Left cardiac atrium (tissue), 4 donors: ENCODE data around the gene PIK3R2. TPM values are rescaled to one million over a fixed set of nuclear protein-coding genes. Genes with fewer than 3 reads are reported as not detected.
A peak's percentile ranks its signal among the peaks of the same experiment; 100 is the strongest.
"Not testable (repeated sequence)": the region's sequence is repeated elsewhere in the genome, so short reads cannot be mapped to it uniquely, and the experiment has no call there.

ENCODE experiments used
- ATAC-seq, 2 donors: fragments of 200-7000 bp; cut with Tn5 transposase; one replicate each; pipeline ENCODE4 v1.9.1; 2020; ENCODE audit warnings: mild to moderate bottlenecking in 2 of 2, moderate library complexity in 2 of 2
- DNase-seq: peaks from one replicate; pipeline ENCODE4 v3.0.0-alpha.2; 2020
- intact Hi-C, 2 donors: fragments of 100-400 bp; cut with DNase I; formaldehyde crosslinking; loops; one replicate each; pipeline versions ENCODE4 v1.14.1 to v1.15.1; 2022 to 2023
- total RNA-seq, 2 donors: library from RNA; stranded (reverse); fragmentation: NEBNext Ultra II Directional; extraction: Animal tissue kit (Norgen Biotek cat#: 25700); gene quantifications; one replicate each; pipeline ENCODE4 v1.2.1, GENCODE V29; 2021
- donor health status: DM: no; HTN: yes; CAD: no.
- donor health status: DM: no; HTN: yes; CAD: no; lungs with severe emphysema.
- donor health status: DM: yes; HTN: yes; CAD: no.
- donor health status: Dilated cardiomyopathy.

PIK3R2 gene
- total RNA-seq, 2 donors from 2014 or later = 22.1 to 24.5 TPM

DNA sequence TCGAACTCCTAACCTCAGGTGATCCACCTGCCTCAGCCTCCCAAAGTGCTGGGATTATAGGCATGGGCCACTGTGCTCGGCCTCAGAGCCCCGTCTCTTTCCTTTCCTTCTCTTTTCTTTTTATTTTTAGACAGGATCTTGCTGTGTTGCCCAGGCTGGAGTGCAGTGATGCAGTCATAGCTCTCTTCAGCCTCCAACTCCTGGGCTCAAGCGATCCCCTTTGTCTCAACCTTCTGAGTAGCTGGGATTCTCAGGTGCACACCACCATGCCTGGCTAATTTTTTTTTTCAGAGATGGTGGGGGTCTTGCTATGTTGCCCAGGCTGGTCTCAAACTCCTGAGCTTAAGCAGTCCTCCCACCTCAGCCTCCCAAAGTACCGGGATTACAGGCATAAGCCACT is 56.9 kb downstream of the PIK3R2 start:
- not testable (repeated sequence) for ATAC-seq, DNase-seq
- intact Hi-C loops = loop anchor here (5.0 to 10.0 kb wide), 2 partner anchors 42 to 205 kb away; partner anchors contain the start of gene SSBP4 (in 1 of the 2)

DNA sequence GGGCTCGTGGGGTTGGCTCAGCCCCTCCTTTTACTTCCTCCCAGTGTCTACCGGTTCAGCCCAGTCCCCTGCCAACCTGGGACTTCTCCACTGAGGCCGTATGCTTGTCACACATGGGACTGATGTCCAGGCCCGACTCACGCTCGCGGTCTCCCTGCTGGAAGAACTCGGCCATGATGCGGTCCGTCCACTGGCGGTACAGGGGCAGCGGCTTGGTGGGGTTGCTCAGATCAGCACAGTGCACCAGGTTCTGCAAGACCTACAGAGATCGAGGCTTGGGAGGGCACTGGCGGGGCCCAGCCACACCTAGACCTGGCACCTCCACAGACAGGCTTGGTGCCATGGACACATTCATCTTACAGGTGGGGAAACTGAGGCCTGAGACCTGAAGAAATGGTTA is 58.7 kb downstream of the PIK3R2 start:
- ATAC-seq (no peak), DNase-seq (no peak)
- intact Hi-C loops = loop anchor here in 1 of 2 donors (5.0 kb wide), 1 partner anchor 41 kb away; no protein-coding TSS in a partner anchor

DNA sequence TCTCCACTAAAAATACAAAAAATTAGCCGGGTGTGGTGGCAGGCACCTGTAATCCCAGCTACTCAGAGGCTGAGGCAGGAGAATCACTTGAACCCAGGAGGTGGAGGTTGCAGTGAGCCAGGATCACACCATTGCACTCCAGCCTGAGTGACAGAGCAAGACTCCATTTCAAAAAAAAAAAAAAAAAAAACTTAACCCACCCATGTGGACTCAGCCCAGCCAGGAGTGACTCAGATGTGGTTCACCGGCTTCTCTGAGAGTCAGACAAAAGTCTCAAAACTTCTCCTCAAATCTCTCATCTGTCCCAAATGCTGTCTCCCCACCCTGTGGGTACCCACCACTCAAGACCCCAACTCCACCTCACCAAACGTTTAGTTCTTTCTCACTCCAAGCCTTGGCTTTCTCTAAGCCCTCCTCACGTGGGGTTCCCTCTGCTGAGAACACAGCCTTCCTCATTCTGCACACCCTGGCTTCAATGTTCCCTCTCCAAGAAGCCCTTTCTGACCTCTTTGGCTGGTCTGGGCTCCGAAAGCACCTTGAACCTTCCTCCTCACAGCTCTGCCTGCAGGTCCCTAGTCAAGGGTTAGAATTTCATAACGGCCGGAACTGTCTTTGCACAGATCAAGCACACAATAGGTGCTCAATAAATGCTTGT is 61.9 kb downstream of the PIK3R2 start:
- DNase-seq = no peak
- intact Hi-C loops = loop anchor here in 1 of 2 donors (5.0 kb wide), 1 partner anchor 37 kb away; no protein-coding TSS in a partner anchor
- ATAC-seq = peak in 1 of 2 donors; percentile 30

DNA sequence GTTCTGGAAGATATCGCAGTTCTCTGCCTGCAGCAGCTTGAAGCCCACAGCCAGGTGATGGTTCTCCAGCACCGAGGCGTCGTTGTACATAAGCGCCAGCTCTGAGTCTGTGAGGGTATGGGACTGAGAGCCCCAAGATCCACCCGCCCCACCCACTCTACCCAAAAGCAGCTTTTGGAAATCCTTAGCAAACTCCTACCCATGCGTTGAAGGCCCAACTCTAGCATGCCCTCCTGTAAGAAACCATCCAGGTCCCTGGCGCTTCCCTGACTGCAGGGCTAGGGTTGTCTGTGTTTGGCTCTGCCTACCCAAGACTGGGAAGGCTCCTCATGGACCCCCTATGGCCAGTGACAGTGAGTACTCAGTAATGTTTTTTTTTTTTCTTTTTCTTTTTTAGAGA is 63.8 kb downstream of the PIK3R2 start:
- intact Hi-C loops = no loop called here
- DNase-seq = no peak
- ATAC-seq = no peak

DNA sequence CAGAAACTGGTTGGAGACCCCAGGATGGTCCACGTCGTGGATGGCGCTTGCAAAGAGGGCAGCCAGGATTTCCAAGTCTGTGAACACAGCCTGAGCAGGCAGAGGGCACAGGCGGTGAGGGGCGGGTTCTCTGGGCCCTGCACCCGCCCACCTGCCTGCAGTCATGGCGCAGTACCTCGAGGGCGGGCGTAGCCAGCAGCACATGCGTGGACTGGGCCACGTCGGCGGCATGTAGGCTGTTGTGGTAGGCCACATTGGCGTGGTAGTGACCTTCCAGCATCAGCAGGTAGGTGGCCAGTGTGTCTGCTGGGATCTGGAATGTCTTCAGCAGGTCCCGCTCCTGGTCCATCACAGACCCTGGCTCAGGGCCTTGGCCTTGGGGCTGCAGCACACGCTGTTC is 65.2 kb downstream of the PIK3R2 start:
- intact Hi-C loops = no loop called here
- ATAC-seq (no peak), DNase-seq (no peak)

DNA sequence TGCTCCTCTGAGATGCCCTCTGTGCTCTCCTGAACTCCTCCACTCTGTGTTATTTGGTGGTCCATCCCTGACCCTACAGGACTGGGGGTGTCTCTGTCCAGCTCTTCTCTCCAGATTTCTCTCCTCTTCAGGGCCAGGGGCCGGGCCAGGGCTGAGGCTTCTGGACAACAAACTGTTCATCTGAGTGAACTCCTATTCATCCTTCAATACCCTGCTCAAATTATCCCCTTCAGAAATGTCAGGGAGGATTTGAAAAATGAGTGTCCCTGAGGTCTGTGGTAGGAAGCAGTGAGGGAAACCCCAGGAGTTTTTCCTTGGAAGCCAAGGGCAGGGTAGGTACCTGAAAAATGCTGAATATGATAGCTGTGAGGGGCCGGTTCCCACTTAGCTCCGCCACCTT is 65.6 kb downstream of the PIK3R2 start:
- ATAC-seq = no peak
- DNase-seq = no peak
- intact Hi-C loops = no loop called here

Other genes with a start within 250 kb of the PIK3R2 start
- 10 to 100 TPM; 74.5 to 86.8 TPM for gene CCDC124, start 220.1 kb upstream of the PIK3R2 start, total RNA-seq
- 1 to 10 TPM; 1.7 to 1.8 TPM for gene KCNN1, start 186.1 kb upstream of the PIK3R2 start, total RNA-seq
- 10 to 100 TPM; 14.8 to 21.6 TPM for gene ARRDC2, start 145.0 kb upstream of the PIK3R2 start, total RNA-seq
- 1 to 10 TPM; 1.2 to 1.6 TPM for gene IL12RB1, start 66.2 kb upstream of the PIK3R2 start, total RNA-seq
- 1 to 10 TPM; 5.5 to 7.9 TPM for gene MAST3, start 55.4 kb upstream of the PIK3R2 start, total RNA-seq
- 10 to 100 TPM; 43.7 to 68.9 TPM for gene IFI30, start 20.6 kb downstream of the PIK3R2 start, total RNA-seq
- gene MPV17L2, start 40.1 kb downstream of the PIK3R2 start, total RNA-seq = 10 to 100 TPM in 1 of 2 donors, 1 to 10 TPM in 1; 8.7 to 13.4 TPM
- 10 to 100 TPM; 23.8 to 29.2 TPM for gene RAB3A, start 50.9 kb downstream of the PIK3R2 start, total RNA-seq
- gene PDE4C, start 73.3 kb downstream of the PIK3R2 start, total RNA-seq = under 1 TPM in 1 of 2 donors, not detected in 1; 0.55 TPM
- gene IQCN, start 121.3 kb downstream of the PIK3R2 start, total RNA-seq = 1 to 10 TPM in 1 of 2 donors, under 1 TPM in 1; 0.91 to 1.3 TPM
- 100 to 1,000 TPM; 122 to 169 TPM for gene JUND, start 128.5 kb downstream of the PIK3R2 start, total RNA-seq
- gene LSM4, start 169.9 kb downstream of the PIK3R2 start, total RNA-seq = 10 to 100 TPM; 68.9 to 79.0 TPM
- 10 to 100 TPM; 27.5 to 34.7 TPM for gene PGPEP1, start 187.4 kb downstream of the PIK3R2 start, total RNA-seq
- gene GDF15, start 233.0 kb downstream of the PIK3R2 start, total RNA-seq = 1 to 10 TPM in 1 of 2 donors, under 1 TPM in 1; 0.50 to 1.5 TPM
- gene LRRC25, start 244.5 kb downstream of the PIK3R2 start, total RNA-seq = 1 to 10 TPM; 4.9 to 8.7 TPM